ENCODE results near the gene SCIN. TPM values are rescaled to one million over a fixed set of nuclear protein-coding genes. Genes with fewer than 3 reads are reported as not detected.

Gene SCIN
- total and polyA plus RNA-seq, 4 donors = 4.5 to 24.7 (median 11.4) TPM

DNA sequence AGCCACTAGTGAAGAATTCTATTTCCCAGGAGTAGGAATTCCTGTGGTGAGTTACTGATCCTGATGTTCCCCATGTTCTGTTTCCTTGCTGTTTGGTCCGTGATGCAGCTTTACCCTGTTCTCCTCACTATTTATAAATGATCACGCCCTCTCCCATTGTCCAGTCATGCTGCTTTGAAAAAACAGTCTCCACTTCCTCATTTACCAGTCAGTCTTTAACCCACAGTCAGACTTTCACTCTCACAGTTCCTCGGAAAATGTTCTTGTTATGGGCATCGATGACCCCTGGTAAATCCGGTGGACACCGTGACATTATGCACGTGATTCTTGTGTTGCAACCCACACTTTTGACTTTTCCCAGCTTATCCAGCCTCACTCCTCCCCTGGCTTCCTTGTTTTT lies 14.4 kb downstream of the SCIN start:
- Histone ChIP-seq H3K9me3 (ENCODE audit: control insufficient read depth in 4 of 4, insufficient read depth in 3 of 4, low read length in 3 of 4) (no peaks in the 10 kb centered on the region), H3K27me3 (ENCODE audit: control insufficient read depth in 3 of 3, insufficient read depth in 3 of 3, low read length in 2 of 3) (no peaks in the 10 kb centered on the region), H3K4me3 (no peak overlapping the region), H3K36me3 (ENCODE audit: control insufficient read depth in 4 of 4, insufficient read depth in 4 of 4, low read length in 4 of 4) (no peaks in the 10 kb centered on the region), H3K4me1 (ENCODE audit: control insufficient read depth in 5 of 5, insufficient read depth in 5 of 5, low read length in 5 of 5) (no peaks in the 10 kb centered on the region), H3K27ac (ENCODE audit: low read depth in 1 of 2, low read length in 1 of 2) (no peak overlapping the region), H3K9ac (ENCODE audit: insufficient read depth in 1 of 2, low read length in 2 of 2) (no peak overlapping the region)
- TF ChIP-seq, protein P1, sequence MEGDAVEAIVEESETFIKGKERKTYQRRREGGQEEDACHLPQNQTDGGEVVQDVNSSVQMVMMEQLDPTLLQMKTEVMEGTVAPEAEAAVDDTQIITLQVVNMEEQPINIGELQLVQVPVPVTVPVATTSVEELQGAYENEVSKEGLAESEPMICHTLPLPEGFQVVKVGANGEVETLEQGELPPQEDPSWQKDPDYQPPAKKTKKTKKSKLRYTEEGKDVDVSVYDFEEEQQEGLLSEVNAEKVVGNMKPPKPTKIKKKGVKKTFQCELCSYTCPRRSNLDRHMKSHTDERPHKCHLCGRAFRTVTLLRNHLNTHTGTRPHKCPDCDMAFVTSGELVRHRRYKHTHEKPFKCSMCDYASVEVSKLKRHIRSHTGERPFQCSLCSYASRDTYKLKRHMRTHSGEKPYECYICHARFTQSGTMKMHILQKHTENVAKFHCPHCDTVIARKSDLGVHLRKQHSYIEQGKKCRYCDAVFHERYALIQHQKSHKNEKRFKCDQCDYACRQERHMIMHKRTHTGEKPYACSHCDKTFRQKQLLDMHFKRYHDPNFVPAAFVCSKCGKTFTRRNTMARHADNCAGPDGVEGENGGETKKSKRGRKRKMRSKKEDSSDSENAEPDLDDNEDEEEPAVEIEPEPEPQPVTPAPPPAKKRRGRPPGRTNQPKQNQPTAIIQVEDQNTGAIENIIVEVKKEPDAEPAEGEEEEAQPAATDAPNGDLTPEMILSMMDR (IDR thresholded peaks at IDR 0.05; ENCODE audit: control extremely low read depth, extremely low read depth) = no peak
- DNase-seq = no peak
- WGBS, 2 donors = 35 to 51% methylated on average over 7 of the region's 7 CpGs
- no peak for ATAC-seq (ENCODE audit: insufficient read depth, low FRiP score)

DNA sequence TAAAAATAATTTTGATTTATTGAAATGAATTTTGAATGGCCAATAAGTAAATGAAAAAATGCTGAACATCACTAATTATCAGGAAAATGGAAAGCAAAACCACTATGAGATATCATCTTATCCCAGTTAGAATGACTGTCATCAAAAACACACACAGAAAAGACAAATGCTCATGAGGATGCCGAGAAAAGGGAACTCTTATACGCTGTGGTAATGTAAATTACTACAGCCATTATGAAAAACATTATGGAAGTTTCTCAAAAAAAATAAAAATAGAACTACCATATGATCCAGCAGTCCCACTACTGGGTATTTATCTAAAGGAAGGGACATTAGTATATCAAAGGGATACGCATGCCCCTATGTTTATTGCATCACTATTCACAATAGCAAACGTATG lies 15.8 kb downstream of the SCIN start:
- ATAC-seq (ENCODE audit: insufficient read depth, low FRiP score) (no peak), DNase-seq (no peak)
- Histone ChIP-seq H3K9me3 (ENCODE audit: control insufficient read depth in 4 of 4, insufficient read depth in 3 of 4, low read length in 3 of 4) (no peaks in the 10 kb centered on the region), H3K36me3 (ENCODE audit: control insufficient read depth in 4 of 4, insufficient read depth in 4 of 4, low read length in 4 of 4) (no peaks in the 10 kb centered on the region), H3K4me3 (no peak overlapping the region), H3K4me1 (ENCODE audit: control insufficient read depth in 5 of 5, insufficient read depth in 5 of 5, low read length in 5 of 5) (no peaks in the 10 kb centered on the region), H3K27ac (ENCODE audit: low read depth in 1 of 2, low read length in 1 of 2) (no peak overlapping the region), H3K27me3 (ENCODE audit: control insufficient read depth in 3 of 3, insufficient read depth in 3 of 3, low read length in 2 of 3) (no peaks in the 10 kb centered on the region), H3K9ac (ENCODE audit: insufficient read depth in 1 of 2, low read length in 2 of 2) (no peak overlapping the region)
- WGBS, 2 donors = 76 to 81% methylated on average over 4 of the region's 4 CpGs
- TF ChIP-seq, protein P1 (IDR thresholded peaks at IDR 0.05; ENCODE audit: control extremely low read depth, extremely low read depth) = no peak

DNA sequence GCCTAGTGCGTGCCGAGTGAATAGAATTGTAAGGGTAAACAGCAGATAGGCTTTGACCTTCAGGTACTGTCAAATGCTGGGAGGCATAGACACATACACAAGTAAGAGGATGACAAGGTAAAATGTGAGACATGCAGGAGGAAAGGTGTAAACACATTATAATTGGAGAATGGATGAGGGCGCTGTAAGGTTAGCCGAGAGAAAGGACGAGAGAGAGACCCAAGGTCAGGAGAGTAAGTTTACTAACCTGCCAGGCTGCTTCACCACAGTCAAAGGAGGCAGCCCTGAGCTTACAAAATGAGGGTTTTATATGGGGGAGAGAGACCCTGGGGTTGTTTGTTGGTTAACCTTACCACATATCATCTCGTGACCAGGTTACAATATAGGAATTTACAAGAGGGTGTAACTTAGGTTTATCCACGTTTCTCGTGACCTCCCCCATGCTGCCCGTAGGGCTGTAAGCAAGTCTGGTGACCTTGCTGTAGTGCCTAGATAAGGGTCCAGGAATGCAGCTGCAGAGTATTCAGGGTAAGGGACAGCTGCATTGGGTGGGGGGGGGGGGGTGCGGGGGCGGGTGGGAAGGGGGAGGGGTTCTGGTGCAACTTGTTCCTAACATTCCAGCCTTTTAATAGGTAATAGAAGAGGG lies 17.9 kb downstream of the SCIN start:
- TF ChIP-seq, protein P1 (IDR thresholded peaks at IDR 0.05; ENCODE audit: control extremely low read depth, extremely low read depth) = no peak
- no peak overlapping the region for H3K9ac ChIP-seq (ENCODE audit: insufficient read depth in 1 of 2, low read length in 2 of 2)
- H3K9me3 ChIP-seq (ENCODE audit: control insufficient read depth in 4 of 4, insufficient read depth in 3 of 4, low read length in 3 of 4) = no peaks in the 10 kb centered on the region
- H3K4me1 ChIP-seq (ENCODE audit: control insufficient read depth in 5 of 5, insufficient read depth in 5 of 5, low read length in 5 of 5) = no peaks in the 10 kb centered on the region
- DNase-seq = no peak
- H3K27ac ChIP-seq (ENCODE audit: low read depth in 1 of 2, low read length in 1 of 2) = no peak overlapping the region
- no peaks in the 10 kb centered on the region for H3K27me3 ChIP-seq (ENCODE audit: control insufficient read depth in 3 of 3, insufficient read depth in 3 of 3, low read length in 2 of 3)
- 96% methylated on average over 9 to 11 of the region's 11 CpGs for WGBS, 2 donors
- no peaks in the 10 kb centered on the region for H3K36me3 ChIP-seq (ENCODE audit: control insufficient read depth in 4 of 4, insufficient read depth in 4 of 4, low read length in 4 of 4)
- ATAC-seq (ENCODE audit: insufficient read depth, low FRiP score) = no peak
- H3K4me3 ChIP-seq = no peak overlapping the region

DNA sequence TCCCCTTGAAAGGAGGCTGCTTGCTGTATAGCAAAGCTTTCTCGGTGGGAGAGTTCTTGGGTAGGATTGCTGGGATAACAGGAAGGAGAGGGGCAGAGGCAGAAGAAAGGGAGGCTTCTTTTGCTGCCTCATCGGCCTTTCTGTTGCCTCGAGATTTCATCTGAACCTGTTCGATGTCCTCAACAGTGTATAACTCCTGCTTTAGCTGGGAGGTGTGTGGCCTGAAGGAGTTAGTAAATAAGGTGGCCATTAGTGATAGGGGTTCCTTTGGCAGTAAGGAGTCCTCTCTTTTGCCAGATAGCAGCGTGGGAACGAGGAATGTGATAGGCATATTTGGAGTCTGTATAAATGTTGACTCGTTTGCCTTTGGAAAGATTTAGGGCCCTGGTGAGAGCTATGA lies 20.0 kb downstream of the SCIN start:
- whole genome bisulfite sequencing, 2 donors = 91 to 94% methylated on average over 7 of the region's 7 CpGs
- H3K9ac ChIP-seq (ENCODE audit: insufficient read depth in 1 of 2, low read length in 2 of 2) = no peak overlapping the region
- no peak for ATAC-seq (ENCODE audit: insufficient read depth, low FRiP score)

More for the DNA sequence above, 20.0 kb downstream of the SCIN start:
- H3K27me3 ChIP-seq (ENCODE audit: control insufficient read depth in 3 of 3, insufficient read depth in 3 of 3, low read length in 2 of 3) = no peaks in the 10 kb centered on the region
- TF ChIP-seq, protein P1 (IDR thresholded peaks at IDR 0.05; ENCODE audit: control extremely low read depth, extremely low read depth) = no peak
- H3K36me3 ChIP-seq (ENCODE audit: control insufficient read depth in 4 of 4, insufficient read depth in 4 of 4, low read length in 4 of 4) = no peaks in the 10 kb centered on the region
- DNase-seq = no peak
- no peak overlapping the region for H3K4me3 ChIP-seq
- H3K9me3 ChIP-seq (ENCODE audit: control insufficient read depth in 4 of 4, insufficient read depth in 3 of 4, low read length in 3 of 4) = no peaks in the 10 kb centered on the region
- no peaks in the 10 kb centered on the region for H3K4me1 ChIP-seq (ENCODE audit: control insufficient read depth in 5 of 5, insufficient read depth in 5 of 5, low read length in 5 of 5)
- no peak overlapping the region for H3K27ac ChIP-seq (ENCODE audit: low read depth in 1 of 2, low read length in 1 of 2)

Measured in lung (tissue), 12 donors.